K562 (cell line): Measurements from ENCODE around the gene RNF217. TPM values are rescaled to one million over a fixed set of nuclear protein-coding genes. Genes with fewer than 3 reads are reported as not detected.

ENCODE experiments used
- ATAC-seq: fragments of 200-7000 bp; cut with Tn5 transposase; 3 replicates; pipeline ENCODE4 v1.9.1; 2020; ENCODE audit warnings: moderate library complexity
- BruUV-seq: library from RNA; stranded (reverse); fragments of 400-500 nt; replicated peaks from 2 replicates; lab custom pipeline; 2021; lab: Mats Ljungman, UMichigan
- CTCF ChIA-PET: fragments of 300-600 bp; formaldehyde crosslinking; extraction: SDS; loops from one replicate; lab custom pipeline; 2021; ENCODE audit warnings: low intra/inter-chr PET ratio; lab: Yijun Ruan, JAX
- POLR2A ChIA-PET: fragments of 300-600, 350-650 bp; sonication (Branson Sonifier 250); formaldehyde crosslinking; extraction: SDS; loops from one replicate; lab custom pipeline; 2021; ENCODE audit warnings: antibody characterized with exemption, inconsistent platforms; lab: Yijun Ruan, JAX
- DNase-seq, 4 experiments: peaks; one replicate each; pipeline versions ENCODE4 v3.0.0 to v3.0.0-alpha.2; 2011 to 2018; ENCODE audit warnings: low spot score in 3 of 4, mixed read lengths in 3 of 4; ENCODE audit errors: extremely low read depth in 1 of 4
- FAIRE-seq: peaks from 2 replicates; lab custom pipeline; 2011; peaks lifted over from hg19 to GRCh38; lab: Jason Lieb, UNC
- H2AFZ ChIP-seq: 2 replicates; pipeline ENCODE4 v1.6.0; 2011; ENCODE audit warnings: low read depth, low read length, control low read depth, inconsistent platforms
- H3K27ac ChIP-seq: fragments of 200-600 bp; 3 replicates; pipeline ENCODE4 v1.8.0; 2011; ENCODE audit warnings: low read depth, mild to moderate bottlenecking, control low read depth, inconsistent platforms, low read length, moderate library complexity, mixed read lengths; ENCODE audit errors: extremely low read depth
- H3K27me3 ChIP-seq, 2 experiments: fragments of 300-600 bp in 1 of 2; 2 replicates in 1 of 2; 3 replicates in 1 of 2; pipeline versions ENCODE4 v1.6.0 to v1.8.0; 2011; ENCODE audit warnings: inconsistent platforms in 2 of 2, low read length in 2 of 2, mild to moderate bottlenecking in 1 of 2, mixed read lengths in 1 of 2, moderate library complexity in 1 of 2; ENCODE audit not compliant: control insufficient read depth in 2 of 2, insufficient read depth in 2 of 2
- H3K36me3 ChIP-seq: fragments of 300-600 bp; 3 replicates; pipeline ENCODE4 v1.8.0; 2011; ENCODE audit warnings: mild to moderate bottlenecking, low read length, inconsistent platforms; ENCODE audit not compliant: control insufficient read depth, insufficient read depth
- H3K4me1 ChIP-seq, 2 experiments: fragments of 200-600 bp in 1 of 2; replicated peaks in 1 of 2; 2 replicates in 1 of 2; 3 replicates in 1 of 2; pipeline versions ENCODE4 v1.5.1 to v1.8.0; 2011; ENCODE audit warnings: inconsistent platforms in 2 of 2, low read length in 2 of 2, mild to moderate bottlenecking in 1 of 2, mixed read lengths in 1 of 2, moderate library complexity in 1 of 2; ENCODE audit not compliant: control insufficient read depth in 2 of 2, insufficient read depth in 2 of 2
- H3K4me2 ChIP-seq: 2 replicates; pipeline ENCODE4 v1.6.1; 2011; ENCODE audit warnings: low read length, control low read depth, inconsistent platforms, mixed read lengths; ENCODE audit not compliant: insufficient read depth
- H3K4me3 ChIP-seq: fragments of 200-600 bp; sonication (generic), shearing (Covaris generic); 2 replicates; pipeline ENCODE4 v1.5.1; 2016; ENCODE audit warnings: control low read depth, inconsistent platforms
- H3K79me2 ChIP-seq: fragments of 200-600 bp; 3 replicates; pipeline ENCODE4 v1.8.0; 2011; ENCODE audit warnings: low read length, inconsistent platforms; ENCODE audit not compliant: control insufficient read depth, insufficient read depth
- H3K9ac ChIP-seq, 2 experiments: 2 replicates each; pipeline versions ENCODE4 v1.6.0 to v1.6.1; 2011; ENCODE audit warnings: low read depth in 2 of 2, low read length in 2 of 2, control low read depth in 1 of 2, inconsistent platforms in 1 of 2, mild to moderate bottlenecking in 1 of 2, mixed read lengths in 1 of 2; ENCODE audit not compliant: insufficient read depth in 1 of 2
- H3K9me1 ChIP-seq: one replicate; pipeline ENCODE4 v1.6.0; 2011; ENCODE audit warnings: inconsistent platforms, mild to moderate bottlenecking, low read length, moderate library complexity; ENCODE audit not compliant: control insufficient read depth, insufficient read depth
- H3K9me3 ChIP-seq: replicated peaks from 2 replicates; pipeline ENCODE4 v1.5.1; 2011; ENCODE audit warnings: low read depth, low read length, inconsistent platforms; ENCODE audit not compliant: control insufficient read depth, insufficient read depth
- H4K20me1 ChIP-seq: replicated peaks from 2 replicates; pipeline ENCODE4 v1.6.1; 2011; ENCODE audit warnings: low read length, inconsistent platforms, mixed read lengths; ENCODE audit not compliant: control insufficient read depth, insufficient read depth
- CBX8 ChIP-seq: fragments of 200-600 bp; sonication (generic); IDR thresholded peaks from 2 replicates; pipeline ENCODE4 v1.6.1; 2012; ENCODE audit warnings: borderline replicate concordance, mixed run types, low read depth, mild to moderate bottlenecking, moderate library complexity, mixed read lengths, low read length, control low read depth, inconsistent platforms; ENCODE audit not compliant: poor library complexity, severe bottlenecking; ENCODE audit errors: extremely low read depth
- FOS ChIP-seq: IDR thresholded peaks from 3 replicates; pipeline ENCODE4 v1.6.1; 2011; ENCODE audit not compliant: insufficient read length; ENCODE audit errors: extremely low read depth
- RBFOX2 ChIP-seq: fragments of 200-400 bp; formaldehyde crosslinking; IDR thresholded peaks from 2 replicates; pipeline ENCODE4 v1.6.1; 2017; ENCODE audit warnings: low read depth, mild to moderate bottlenecking, low read length, moderate library complexity
- SMAD3 ChIP-seq: fragments of 450-650 bp; formaldehyde crosslinking; conservative IDR thresholded peaks from 2 replicates; pipeline ENCODE4 v1.4.0; 2020; ENCODE audit warnings: mild to moderate bottlenecking
- ZNF282 ChIP-seq: sonication (generic); formaldehyde crosslinking; IDR thresholded peaks from 2 replicates; pipeline ENCODE4 v1.8.1; 2023; ENCODE audit warnings: missing genetic modification reagents
- ZNF77 ChIP-seq: fragments of 250-450 bp; sonication (Bioruptor Pico); IDR thresholded peaks from 2 replicates; pipeline ENCODE4 v1.5.0; 2020
- ZNF79 ChIP-seq: fragments of 250-450 bp; sonication (Bioruptor Pico); IDR thresholded peaks from 2 replicates; pipeline ENCODE4 v1.4.0; 2020; ENCODE audit warnings: low read depth, mild to moderate bottlenecking, moderate library complexity
- WGBS: fragments of 100-300 bp; shearing (Covaris generic); methylation state at CpG from one replicate; pipeline ENCODE4 v1.1.6; 2016; ENCODE audit warnings: low coverage, mixed read lengths; ENCODE audit not compliant: insufficient coverage; ENCODE audit errors: missing lambda C conversion rate; 5-methylcytosine and 5-hydroxymethylcytosine counted together
- in situ Hi-C: fragments of 300-500 bp; cut with MboI; formaldehyde crosslinking; loops from 4 replicates; pipeline ENCODE4 v1.15.0; 2018; ENCODE audit warnings: inconsistent platforms, mixed read lengths
- intact Hi-C: fragments of 100-400 bp; cut with micrococcal nuclease; formaldehyde crosslinking; loops from 2 replicates; pipeline ENCODE4 v1.14.2; 2022
- polyA plus RNA-seq, 8 experiments: library from polyadenylated mRNA; depleted of rRNA in 4 of 8; stranded (reverse) in 5 of 8; unstranded in 3 of 8; fragments of >200 nt; fragmentation: Nextera tagmentation in 2 of 8; fragmentation: Illumina TruSeq in 1 of 8; extraction: Ambion mirVana in 2 of 8; extraction: Trizol in 1 of 8; gene quantifications; 2 replicates each; pipeline versions ENCODE4 v1.2.1 to v1.2.3, GENCODE V29; 2011 to 2014; ENCODE audit warnings: inconsistent platforms in 1 of 8, missing spikeins in 1 of 8
- total RNA-seq, 7 experiments: library from RNA; depleted of rRNA in 6 of 7; stranded (reverse); fragments of >200 nt in 6 of 7; fragmentation: Illumina TruSeq in 2 of 7; extraction: Trizol in 2 of 7; gene quantifications; 2 replicates each; pipeline versions ENCODE4 v1.2.1 to v1.2.3, GENCODE V29; 2011 to 2021; ENCODE audit warnings: low replicate concordance in 1 of 7

RNF217 gene
- total and polyA plus RNA-seq, 9 of the 15 experiments (the other 6 are each of a cell fraction or from before 2014, with no cell fraction given), result 2.9 to 25.6 (median 12.0) TPM

- in situ Hi-C loops, result no loop called here
- TF ChIP-seq ZNF77 (CRISPR knock-in tag) (no peak), ZNF282 (CRISPR knock-in tag) (no peak), CBX8 (no peak), FOS (no peak), RBFOX2 (no peak), SMAD3 (CRISPR knock-in tag) (no peak), ZNF79 (CRISPR knock-in tag) (no peak)
- no peak for FAIRE-seq
- DNase-seq, result no peak
- ChIA-PET POLR2A (no interaction called here), CTCF (no interaction called here)
- 90% methylated on average over 6 of the region's 6 CpGs for WGBS
- Histone ChIP-seq H3K9ac (no peak overlapping the region), H3K9me3 (peaks cover 11% of the 10 kb centered on the region), H2AFZ (no peak overlapping the region), H3K79me2 (peaks cover 92% of the 10 kb centered on the region), H3K9me1 (no peaks in the 10 kb centered on the region), H3K4me1 (peaks cover 0 to 2% of the 10 kb centered on the region in 2 experiments; a peak in 2 of 5 replicates), H3K36me3 (peaks cover 85% of the 10 kb centered on the region), H4K20me1 (no peaks in the 10 kb centered on the region; the same call in 1 of the 2 replicates), H3K27me3 (no peaks in the 10 kb centered on the region), H3K4me2 (no peak overlapping the region), H3K4me3 (no peak overlapping the region), H3K27ac (no peak overlapping the region)
- intact Hi-C loops, result no loop called here
- ATAC-seq, result no peak
- no TSS peak for BruUV-seq
These were observed 12.6 kb downstream of the RNF217 start for GRCh38 chr6:124974771-124975377.
